ENCODE measurements around the gene TMC6. TPM values are rescaled to one million over a fixed set of nuclear protein-coding genes. Genes with fewer than 3 reads are reported as not detected.

The TMC6 gene
- total RNA-seq, 1 donor from 2014 or later: 292 TPM

- Mint-ChIP-seq H3K27me3 (ENCODE audit: unreplicated experiment) (peaks cover 8% of the 10 kb centered on the region), H3K36me3 (ENCODE audit: low read depth, unreplicated experiment) (peaks cover 3% of the 10 kb centered on the region), H3K4me3 (ENCODE audit: unreplicated experiment) (no peak overlapping the region), H3K27ac (ENCODE audit: unreplicated experiment) (no peak overlapping the region), H3K9me3 (ENCODE audit: unreplicated experiment) (no peaks in the 10 kb centered on the region), H3K4me1 (ENCODE audit: unreplicated experiment) (no peaks in the 10 kb centered on the region)
- no peak for DNase-seq (ENCODE audit: low spot score)
- no peak for TF ChIP-seq CTCF (IDR thresholded peaks at IDR 0.05; ENCODE audit: unreplicated experiment)
Measured at GRCh38 chr17:78163881-78164747, 35.6 kb upstream of the TMC6 start.

DNA sequence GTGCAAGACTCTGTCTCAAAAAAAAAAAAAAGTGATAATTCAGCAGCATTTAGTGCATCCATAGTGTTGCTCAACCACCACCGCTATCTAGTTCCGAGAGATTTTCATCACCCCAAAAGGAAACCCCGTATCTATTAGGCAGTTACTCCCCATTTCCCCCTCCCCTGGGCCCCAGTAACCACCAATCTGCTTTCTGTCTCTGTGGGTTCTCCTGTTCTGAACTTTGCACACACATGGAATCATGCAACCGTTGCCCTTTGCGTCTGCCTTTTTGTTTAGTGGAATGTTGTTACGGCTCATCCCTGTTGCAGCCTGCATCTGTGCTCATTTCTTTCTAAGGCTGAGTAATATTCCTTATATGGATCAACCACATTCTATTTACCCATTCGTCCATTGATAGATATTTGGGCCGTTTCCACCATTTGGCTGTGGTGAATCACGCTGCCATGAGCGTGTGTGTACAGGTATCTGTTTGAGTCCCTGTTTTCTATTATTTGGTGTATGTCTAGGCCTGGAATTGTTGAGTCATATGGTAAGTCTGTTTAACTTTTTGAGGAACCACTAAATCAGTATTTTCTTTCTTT, 31.1 kb upstream of the TMC6 start:
- Mint-ChIP-seq H3K9me3 (ENCODE audit: unreplicated experiment) (no peaks in the 10 kb centered on the region), H3K36me3 (ENCODE audit: low read depth, unreplicated experiment) (peaks cover 3% of the 10 kb centered on the region), H3K27ac (ENCODE audit: unreplicated experiment) (no peak overlapping the region), H3K27me3 (ENCODE audit: unreplicated experiment) (peaks cover 6% of the 10 kb centered on the region), H3K4me3 (ENCODE audit: unreplicated experiment) (no peak overlapping the region), H3K4me1 (ENCODE audit: unreplicated experiment) (peaks cover 7% of the 10 kb centered on the region)
- no peak for DNase-seq (ENCODE audit: low spot score)
- TF ChIP-seq CTCF (IDR thresholded peaks at IDR 0.05; ENCODE audit: unreplicated experiment): no peak

DNA sequence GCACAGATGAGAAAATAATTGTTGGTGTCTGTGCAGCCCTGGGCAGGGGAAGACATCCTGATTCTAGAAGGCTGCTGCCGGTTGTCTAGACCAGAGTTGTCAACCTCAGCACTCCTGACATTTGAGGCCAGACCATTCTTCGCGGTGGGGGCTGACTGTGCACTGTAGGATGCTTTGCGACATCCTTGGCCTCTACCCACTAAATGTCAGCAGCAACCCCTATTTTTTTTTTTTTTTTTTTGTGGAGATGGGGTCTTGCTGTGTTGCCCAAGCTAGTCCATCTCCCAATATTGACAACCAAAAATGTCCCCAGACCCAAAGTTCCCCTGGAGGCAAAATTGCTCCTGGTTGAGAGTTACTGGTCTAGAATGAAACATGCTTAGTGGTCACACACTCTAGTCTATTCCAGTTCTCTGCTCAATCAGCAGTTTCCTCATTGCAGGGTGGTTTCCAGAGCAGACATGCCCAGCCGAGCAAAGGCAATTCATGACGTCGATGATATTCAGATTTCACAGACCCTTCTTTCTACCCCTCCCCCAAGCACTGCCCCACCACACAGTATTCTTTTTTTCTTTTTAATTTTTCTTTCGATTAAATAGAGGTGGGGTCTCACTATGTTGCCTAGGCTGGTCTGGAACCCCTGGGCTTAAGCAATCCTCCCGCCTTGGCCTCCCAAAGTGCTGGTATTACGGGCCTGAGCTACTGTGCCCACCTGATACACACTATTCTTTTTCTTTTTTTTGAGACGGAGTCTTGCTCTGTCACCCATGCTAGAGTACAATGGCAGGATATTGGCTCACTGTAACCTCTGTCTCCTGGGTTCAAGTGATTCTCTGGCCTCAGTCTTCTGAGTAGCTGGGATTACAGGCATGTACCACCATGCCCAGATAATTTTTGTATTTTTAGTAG, 26.6 kb upstream of the TMC6 start:
- Mint-ChIP-seq H3K9me3 (ENCODE audit: unreplicated experiment) (no peaks in the 10 kb centered on the region), H3K4me1 (ENCODE audit: unreplicated experiment) (peaks cover 20% of the 10 kb centered on the region), H3K36me3 (ENCODE audit: low read depth, unreplicated experiment) (peaks cover 3% of the 10 kb centered on the region), H3K27me3 (ENCODE audit: unreplicated experiment) (peaks cover 8% of the 10 kb centered on the region), H3K27ac (ENCODE audit: unreplicated experiment) (peak overlapping the region; percentile 74), H3K4me3 (ENCODE audit: unreplicated experiment) (no peak overlapping the region)
- no peak for TF ChIP-seq CTCF (IDR thresholded peaks at IDR 0.05; ENCODE audit: unreplicated experiment)
- DNase-seq (ENCODE audit: low spot score): no peak

- no peak for TF ChIP-seq CTCF (IDR thresholded peaks at IDR 0.05; ENCODE audit: unreplicated experiment)
- Mint-ChIP-seq H3K4me1 (ENCODE audit: unreplicated experiment) (peaks cover 27% of the 10 kb centered on the region), H3K36me3 (ENCODE audit: low read depth, unreplicated experiment) (no peaks in the 10 kb centered on the region), H3K9me3 (ENCODE audit: unreplicated experiment) (no peaks in the 10 kb centered on the region), H3K27me3 (ENCODE audit: unreplicated experiment) (peaks cover 8% of the 10 kb centered on the region), H3K4me3 (ENCODE audit: unreplicated experiment) (no peak overlapping the region), H3K27ac (ENCODE audit: unreplicated experiment) (peak overlapping the region; percentile 97)
- DNase-seq (ENCODE audit: low spot score): no peak
Measured at GRCh38 chr17:78151514-78152008, 23.0 kb upstream of the TMC6 start.

Data from endothelial cell (in vitro differentiated cells).